A204.1 (cell line): ENCODE measurements around the gene QSOX1.

Source experiments
- FAIRE-seq: peaks from 2 replicates; lab custom pipeline; 2012; peaks lifted over from hg19 to GRCh38; lab: Jason Lieb, UNC

Gene QSOX1

GRCh38 chr1:180170546-180171151 is 16.0 kb downstream of the QSOX1 start:
- no peak for FAIRE-seq

DNA sequence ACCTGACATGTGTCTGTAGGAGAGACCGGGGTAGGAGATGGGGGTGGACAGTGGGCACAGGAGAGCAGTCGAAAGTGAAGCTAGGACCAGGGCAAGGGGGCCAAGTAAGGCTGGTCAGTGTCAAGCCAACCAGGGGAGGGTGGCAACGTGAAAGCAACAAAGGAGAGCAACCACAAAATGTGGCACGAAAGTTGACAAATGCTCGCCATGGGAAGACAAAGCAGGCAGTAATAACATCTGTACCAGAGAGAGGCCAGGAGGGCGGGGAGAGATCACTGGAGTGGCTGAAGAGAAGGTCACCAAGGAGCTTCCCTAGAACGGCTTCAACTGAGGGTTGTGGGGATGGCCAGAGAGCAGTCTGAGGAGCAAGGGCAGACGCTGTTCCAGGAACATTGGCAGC is 17.0 kb downstream of the QSOX1 start:
- no peak for FAIRE-seq

DNA sequence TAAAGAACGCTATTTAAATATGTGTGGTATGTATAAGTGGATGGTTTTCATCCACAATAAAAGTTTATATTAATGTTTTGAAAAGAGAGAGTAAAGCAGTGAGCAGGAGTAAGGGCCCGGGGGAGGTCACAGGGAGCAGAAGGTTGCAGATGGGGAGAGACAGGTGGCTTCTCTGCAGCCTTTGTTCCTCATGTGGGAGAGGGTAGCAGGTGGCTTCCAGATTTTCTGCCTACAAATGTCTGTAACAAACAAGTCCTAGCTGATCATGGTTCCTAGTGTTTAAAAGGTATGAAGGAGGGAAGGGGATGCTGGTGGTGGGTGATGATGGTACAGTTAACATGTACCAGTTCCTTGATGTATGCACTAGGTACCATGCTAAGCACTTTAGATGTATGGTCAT is 18.8 kb downstream of the QSOX1 start:
- FAIRE-seq: no peak

DNA sequence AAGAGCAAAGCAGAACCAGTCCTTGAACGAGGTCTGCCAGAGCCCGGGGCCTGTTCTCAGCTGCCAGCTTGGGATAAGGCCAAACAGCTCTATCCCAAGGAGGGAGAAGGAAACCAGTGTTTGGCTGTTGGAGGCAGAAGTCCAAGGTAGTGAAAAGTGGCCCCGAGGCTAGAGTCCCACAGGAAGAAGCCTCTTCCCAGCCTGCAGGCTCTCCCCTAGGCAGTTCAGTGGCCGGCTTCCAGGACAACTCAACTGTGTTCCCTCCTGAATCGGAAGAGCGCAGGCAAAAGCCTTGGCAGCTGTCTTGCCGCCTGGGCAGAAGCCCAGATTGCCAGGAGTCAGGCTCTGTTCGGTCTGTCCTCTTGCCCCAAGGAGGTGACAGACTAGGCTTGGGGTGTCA is 19.3 kb downstream of the QSOX1 start:
- FAIRE-seq: no peak

DNA sequence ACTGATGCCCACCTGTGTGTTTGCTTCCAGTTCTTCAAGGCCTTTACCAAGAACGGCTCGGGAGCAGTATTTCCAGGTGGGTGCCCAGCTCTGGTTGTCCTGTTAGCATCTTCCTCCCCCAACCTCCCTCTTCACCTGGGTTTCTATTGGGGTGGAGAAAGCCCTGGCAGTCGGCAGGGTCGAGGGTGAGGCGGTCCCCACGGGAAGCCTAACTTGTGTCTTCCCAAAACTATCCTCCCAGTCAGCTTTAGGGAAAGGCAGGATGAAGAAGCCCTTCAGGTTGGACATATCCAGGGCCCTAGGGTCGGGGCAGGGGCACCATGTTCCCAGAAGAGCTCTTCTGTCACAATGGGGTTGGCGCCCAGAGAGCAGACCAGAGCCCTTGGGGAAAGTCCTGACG is 20.6 kb downstream of the QSOX1 start:
- FAIRE-seq: no peak

- no peak for FAIRE-seq
Measured at GRCh38 chr1:180175806-180176205, 21.1 kb downstream of the QSOX1 start.

DNA sequence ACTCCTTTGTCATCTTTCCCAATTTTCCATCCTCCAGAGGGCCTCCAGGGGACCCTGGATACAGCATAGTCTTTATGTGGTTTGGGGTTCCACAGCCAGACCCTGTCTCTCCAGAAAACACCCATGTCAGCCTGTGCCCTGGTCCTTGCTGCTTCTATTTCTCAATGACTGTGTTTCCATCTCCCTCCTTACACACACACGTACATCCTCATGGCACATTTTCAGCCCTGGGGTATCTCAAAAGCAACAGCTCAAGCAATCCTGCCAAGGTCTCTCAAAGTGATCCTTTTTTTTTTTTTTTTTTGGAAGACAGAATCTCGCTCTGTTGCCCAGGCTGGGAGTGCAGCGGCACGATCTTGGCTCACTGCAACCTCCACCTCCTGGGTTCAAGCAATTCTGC is 22.3 kb downstream of the QSOX1 start:
- FAIRE-seq: no peak

- no peak for FAIRE-seq
Measured at GRCh38 chr1:180177931-180178330, 23.3 kb downstream of the QSOX1 start.

- FAIRE-seq: no peak
Measured at GRCh38 chr1:180178511-180179161, 24.0 kb downstream of the QSOX1 start.

DNA sequence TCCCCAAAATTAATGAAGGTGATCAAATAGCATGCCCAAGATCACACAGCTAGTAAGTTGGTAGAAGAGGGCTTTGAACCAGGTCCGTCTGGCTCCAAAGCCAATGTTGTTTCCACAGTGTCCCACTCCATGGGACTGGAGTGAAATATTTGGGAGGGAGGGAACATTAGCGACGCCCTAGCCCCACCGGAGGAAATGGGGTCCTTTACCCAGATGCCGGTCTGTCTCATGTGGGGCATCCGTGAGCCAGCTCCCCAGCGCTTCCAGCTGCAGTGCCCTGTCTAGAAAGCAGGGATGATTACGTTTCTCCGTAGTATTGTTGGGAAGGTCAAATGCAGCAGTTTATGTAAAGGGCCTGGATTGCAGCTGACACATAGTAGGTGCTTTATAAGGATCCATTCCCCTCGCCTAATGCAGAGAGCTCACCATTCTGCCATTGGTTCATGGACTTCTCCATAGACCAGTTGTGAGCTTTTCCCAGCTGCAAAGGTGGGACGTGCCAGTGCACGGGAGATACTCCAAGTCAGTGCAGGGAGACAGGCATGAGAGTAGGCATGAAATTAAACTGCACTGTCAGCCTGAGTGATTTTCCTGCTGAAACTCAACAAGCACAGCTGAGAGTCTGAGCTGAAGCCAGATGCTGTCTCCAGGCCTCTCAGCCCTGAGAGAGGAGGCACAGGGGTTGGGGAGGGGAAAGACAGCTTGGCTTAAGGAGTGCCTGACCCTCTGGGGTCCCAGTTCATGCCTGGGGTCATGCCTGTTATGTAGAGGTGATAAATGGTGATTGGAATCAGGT is 24.7 kb downstream of the QSOX1 start:
- FAIRE-seq: no peak

DNA sequence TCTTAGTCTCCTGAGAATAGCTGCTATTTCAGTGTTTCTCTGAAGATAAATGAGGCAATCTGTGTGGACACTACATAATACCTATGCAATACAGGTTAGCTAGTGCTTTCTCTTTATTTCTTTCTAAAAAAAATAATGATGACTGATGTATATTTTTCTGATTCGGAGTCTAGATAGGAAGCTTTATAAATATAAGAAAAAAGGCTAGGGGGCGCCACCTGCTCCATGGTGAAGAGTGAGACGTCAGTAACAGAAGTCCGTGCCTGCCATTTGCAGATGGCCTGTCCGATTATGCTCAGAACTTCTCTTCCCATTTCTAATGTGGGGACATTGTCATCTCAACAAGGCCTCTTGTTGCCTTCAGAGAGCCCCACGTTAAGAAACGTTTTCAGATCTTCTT is 26.4 kb downstream of the QSOX1 start:
- no peak for FAIRE-seq

DNA sequence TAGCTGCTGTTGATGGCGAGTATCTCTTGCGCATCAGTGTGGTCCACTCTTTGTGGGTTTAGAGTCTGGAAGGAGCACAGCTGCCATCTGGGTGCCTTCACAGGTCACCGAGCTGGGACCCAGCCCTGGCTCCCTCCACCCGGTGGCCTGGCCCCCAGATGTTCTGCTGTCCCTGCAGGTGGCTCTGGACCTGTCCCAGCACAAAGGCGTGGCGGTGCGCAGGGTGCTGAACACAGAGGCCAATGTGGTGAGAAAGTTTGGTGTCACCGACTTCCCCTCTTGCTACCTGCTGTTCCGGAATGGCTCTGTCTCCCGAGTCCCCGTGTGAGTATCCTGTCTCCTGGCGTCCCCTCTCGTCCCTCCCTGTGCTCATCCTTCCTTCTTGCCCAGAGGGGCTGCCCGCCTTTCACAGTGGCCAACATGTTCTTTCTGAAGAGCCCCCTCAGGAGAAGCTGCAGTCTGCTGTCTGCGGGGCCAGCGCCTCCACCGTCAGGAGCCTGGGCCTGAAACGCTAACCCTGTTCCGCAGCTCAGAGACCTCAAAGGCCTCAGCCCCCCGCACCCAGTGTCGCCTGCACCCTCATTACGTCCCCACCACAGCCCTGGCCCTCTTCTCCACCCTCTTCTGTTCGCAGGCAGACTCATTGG is 27.4 kb downstream of the QSOX1 start:
- FAIRE-seq: no peak

GRCh38 chr1:180182643-180183311 is 28.1 kb downstream of the QSOX1 start:
- FAIRE-seq: no peak

- FAIRE-seq: no peak
Measured at GRCh38 chr1:180183426-180183825, 28.8 kb downstream of the QSOX1 start.

DNA sequence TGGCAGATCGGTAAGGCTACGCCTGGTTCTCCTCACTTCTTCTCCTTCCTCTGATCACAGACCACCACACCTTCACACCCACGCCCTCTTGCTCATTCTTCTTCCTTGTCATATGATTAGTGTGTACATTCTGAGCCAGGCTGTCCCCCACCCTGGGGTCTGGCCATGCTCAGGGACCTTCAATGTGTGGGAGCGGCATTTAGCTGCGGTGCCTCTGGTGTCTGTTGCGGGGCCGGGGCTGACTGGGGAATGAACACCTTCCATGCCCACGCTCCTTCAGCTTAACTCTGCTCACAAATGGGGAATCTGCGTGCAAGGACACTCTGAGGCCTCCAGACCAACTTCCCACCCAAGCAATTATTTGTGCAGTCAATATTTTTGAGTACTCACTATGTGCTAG is 29.4 kb downstream of the QSOX1 start:
- no peak for FAIRE-seq

GRCh38 chr1:180185281-180185680 is 30.6 kb downstream of the QSOX1 start:
- FAIRE-seq: no peak

- no peak for FAIRE-seq
Measured at GRCh38 chr1:180185971-180186645, 31.4 kb downstream of the QSOX1 start.

DNA sequence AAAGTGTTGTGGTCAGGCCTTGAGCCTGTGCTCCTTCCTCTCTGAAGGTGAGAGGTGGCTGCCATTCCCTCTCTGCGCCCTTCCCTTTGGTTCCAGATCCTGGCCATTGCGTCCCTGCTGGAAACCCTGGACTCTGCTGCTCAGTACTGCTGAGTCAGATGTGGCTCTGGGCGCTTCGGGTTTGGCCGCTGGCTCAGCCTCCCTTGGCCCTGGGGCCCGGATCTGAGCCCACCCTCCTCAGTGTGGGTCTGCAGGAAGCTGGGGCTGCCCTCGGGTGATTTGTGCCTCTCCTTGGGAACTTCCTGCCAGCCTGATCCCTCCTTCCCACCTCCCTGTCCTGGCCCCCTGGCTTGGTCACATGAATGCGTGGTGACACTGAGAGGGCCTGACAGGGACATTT is 32.2 kb downstream of the QSOX1 start:
- no peak for FAIRE-seq

GRCh38 chr1:180187626-180188025 is 33.0 kb downstream of the QSOX1 start:
- no peak for FAIRE-seq

DNA sequence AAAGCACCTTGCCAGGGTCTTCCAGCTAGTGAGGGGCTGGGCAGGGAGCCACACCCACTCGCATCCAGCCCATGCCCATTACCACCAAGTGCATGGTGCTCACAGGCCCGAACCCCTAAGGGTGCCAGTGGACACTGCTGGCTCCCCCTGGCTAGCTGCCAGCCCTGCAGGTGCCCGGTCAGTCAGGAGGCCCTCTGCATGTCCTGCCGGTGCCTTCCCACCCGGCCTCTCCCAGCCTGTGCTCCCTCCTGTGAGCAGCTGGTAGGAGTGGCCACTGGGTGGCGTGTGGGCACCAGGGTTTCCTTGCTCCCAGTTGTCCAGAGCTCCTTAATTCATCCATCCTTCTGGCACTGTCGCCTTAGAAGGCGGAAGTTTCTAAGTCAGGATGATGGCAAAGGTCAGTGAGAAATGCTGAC is 33.4 kb downstream of the QSOX1 start:
- no peak for FAIRE-seq

DNA sequence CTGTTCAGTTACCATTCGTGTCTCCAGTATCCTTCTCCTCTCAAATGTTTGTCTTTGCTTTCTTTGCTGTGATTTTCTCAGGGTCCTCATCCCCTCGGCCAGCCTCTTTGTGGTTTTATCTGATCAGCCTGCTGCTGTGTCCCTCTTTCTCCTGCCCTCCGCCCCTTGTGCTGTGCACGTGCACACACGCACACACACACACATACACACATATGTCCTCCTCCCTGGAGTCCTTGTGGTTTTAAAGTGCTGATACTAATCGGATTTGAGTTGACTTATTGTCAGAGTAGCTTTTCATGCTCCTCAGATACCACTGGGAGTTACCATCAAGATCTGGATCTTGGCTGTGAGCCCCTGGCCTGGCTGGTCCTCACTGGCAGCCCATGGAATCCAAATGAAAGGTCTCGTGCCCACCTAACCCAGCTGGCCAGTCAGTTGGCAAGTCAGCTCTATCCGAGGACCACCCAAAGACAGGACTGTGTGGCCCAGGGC is 34.1 kb downstream of the QSOX1 start:
- FAIRE-seq: no peak

DNA sequence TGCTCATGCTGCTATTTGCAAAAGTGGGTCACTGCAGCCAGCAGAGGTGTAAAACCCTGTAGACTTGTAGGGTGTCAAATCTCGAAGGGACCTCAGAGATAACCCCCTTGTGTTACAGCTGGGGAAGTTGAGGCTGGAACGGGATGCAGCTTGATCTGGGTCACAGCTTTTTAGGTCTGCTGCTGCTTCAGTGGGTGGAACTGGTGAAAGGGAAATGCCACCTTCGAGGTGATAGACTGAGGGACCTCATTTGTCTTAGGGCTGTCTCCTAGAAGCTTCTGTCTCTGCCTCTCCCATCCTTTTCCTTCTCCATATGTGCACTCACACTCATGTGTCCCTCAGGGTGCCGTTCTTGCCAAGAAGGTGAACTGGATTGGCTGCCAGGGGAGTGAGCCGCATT is 35.4 kb downstream of the QSOX1 start:
- FAIRE-seq: no peak
